Activated T-cell treated with anti-CD3 and anti-CD28 coated beads for 1 hour (primary cell): ENCODE data around the gene PTDSS2.
"Not testable (repeated sequence)": the region's sequence is repeated elsewhere in the genome, so short reads cannot be mapped to it uniquely, and the experiment has no call there.

Source experiments
- DNase-seq: peaks from one replicate; pipeline ENCODE4 v3.0.0-alpha.2; 2020; ENCODE audit warnings: low read depth

Gene PTDSS2

GRCh38 chr11:433111-433510 is 17.0 kb upstream of the PTDSS2 start:
- no peak for DNase-seq

- no peak for DNase-seq
Observed at GRCh38 chr11:433641-434040, 16.4 kb upstream of the PTDSS2 start.

GRCh38 chr11:434496-434895 is 15.6 kb upstream of the PTDSS2 start:
- DNase-seq: no peak

- not testable (repeated sequence) for DNase-seq
Observed at GRCh38 chr11:434999-435740, 14.9 kb upstream of the PTDSS2 start.

GRCh38 chr11:437228-437870 is 12.7 kb upstream of the PTDSS2 start:
- no peak for DNase-seq

DNA sequence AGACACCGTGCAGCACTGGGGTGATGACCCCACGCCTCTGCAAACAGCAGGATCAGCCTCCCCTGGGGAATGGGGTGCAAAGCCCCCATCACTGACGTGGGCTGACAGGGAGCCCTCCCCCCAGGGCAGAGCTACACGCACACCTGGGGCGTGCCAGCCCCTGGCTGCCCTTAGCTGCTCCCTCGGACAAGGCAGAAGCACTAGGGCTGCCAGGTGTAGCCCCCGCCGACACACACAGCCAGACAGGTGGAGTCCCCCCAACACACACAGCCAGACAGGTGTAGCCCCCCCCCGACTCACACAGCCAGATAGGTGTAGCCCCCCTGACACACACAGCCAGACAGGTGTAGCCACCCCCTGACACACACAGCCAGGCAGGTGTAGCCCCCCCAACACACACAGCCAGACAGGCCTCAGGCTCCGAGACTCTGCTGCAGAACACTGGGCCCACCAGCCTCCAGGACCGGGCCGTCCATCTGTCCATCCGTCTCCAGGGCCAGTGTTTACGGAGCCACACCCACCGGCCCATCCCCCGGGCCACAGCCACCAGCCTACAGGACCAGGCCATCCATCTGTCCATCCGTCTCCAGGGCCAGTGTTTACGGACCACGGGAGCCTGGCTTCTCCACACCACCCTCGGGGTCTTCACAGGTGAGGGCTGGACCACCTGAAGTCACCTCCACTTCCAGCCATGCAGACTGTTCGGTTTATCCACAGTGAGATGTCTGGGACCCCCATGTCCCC is 11.8 kb upstream of the PTDSS2 start:
- no peak for DNase-seq

DNA sequence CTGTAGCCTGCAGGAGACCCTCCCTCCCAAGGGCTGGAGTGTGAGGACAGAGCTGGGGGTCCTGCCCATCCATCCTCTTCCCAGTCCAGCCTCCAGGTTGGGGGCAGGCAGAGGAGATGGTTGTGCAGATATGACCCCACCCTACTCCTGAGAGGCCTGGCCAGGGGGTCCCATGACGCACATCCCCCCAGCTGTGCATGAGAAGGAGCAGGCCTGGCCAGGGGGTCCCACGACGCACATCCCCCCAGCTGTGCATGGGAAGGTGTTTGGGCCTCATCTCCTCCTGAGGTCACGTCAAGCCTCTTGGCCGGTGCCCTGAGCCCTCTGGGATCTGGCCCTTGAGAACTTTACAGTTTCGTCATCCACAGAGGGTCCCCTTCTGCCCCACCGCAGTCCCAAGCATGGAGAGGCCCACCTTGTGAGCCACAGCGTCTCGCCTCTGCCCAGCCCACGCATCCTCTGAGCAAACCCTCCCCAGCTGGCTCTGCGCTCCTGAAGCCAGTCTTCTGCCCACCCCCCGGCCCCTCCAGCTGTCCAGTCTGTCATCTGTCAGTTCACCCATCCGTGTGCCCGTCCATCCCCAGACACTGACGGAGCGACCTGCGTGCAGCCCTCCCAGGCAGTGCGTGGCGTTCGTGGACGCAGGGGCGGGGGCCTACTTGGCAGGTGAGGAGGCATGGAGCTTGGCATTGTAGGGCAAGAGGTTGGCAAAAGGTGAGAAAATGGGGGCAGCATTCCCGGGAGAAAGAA is 10.6 kb upstream of the PTDSS2 start:
- DNase-seq: no peak

DNA sequence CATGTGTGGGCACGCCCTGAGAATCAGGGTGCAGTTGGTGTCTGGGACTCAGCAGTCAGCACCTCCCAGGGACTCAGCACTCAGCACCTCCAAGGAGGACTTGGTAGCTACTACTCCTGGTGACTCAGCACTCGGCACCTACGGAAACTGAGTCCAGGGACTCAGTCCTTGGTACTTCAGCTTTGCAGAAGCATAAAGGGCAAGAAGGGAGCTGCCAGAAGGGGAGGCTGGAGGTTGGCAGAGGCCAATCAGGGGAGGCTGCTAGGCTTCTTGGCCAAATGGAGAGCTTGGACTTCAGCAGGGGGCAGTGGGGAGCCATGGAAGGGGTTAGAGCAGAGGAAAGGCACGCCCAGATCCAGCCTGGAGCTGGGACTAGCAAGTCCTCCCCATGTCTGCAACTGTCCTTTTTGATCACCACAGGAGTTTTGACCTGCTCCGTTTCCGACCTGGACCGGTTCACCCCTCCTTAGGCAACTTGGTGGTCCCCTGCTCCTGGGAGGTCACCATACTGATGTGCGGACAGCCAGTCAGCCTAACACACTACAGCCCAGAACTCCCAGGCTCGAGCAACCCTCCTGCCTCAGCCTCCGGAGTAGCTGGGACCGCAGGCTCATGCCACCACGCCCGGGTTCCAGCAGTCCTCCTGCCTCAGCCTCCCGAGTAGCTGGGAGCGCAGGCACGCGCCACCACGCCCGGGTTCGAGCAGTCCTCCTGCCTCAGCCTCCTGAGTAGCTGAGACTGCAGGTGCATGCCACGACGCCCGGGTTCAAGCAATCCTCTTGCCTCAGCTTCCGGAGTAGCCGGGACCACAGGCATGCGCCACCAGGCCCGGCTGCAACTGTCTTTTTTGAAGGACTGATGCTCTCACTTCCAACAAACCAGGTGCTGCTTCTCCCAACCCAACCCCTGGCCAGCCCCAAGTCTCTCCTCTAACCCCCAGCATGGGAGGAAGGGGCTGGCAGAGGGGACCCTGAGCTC is 9.7 kb upstream of the PTDSS2 start:
- DNase-seq: no peak

DNA sequence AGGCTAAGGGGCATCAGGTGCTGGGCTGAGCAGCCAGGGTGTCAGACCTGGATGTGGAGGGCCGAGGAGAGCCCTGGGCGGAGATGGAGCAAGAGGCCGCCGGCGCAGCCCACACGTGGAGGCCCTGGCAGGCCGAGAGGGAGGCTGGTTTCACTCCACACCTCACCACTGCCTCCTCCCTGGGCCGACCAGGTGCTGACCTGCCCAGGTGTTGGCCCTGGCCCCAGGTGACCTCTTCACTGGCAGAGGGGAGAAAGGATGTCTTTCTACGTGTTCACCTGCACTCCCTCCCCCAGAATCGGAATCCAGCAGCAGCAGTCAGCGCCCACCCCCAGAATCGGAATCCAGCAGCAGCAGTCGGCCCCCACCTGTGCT is 9.0 kb upstream of the PTDSS2 start:
- DNase-seq: no peak

GRCh38 chr11:441418-442274 is 8.4 kb upstream of the PTDSS2 start, which contains the start of gene ANO9:
Gene ANO9 (minus strand): TSS chr11:442011. CDS start chr11:441926, 85 bp downstream.
- peak; percentile 46 for DNase-seq

GRCh38 chr11:442611-443081 is 7.4 kb upstream of the PTDSS2 start:
- DNase-seq: no peak

GRCh38 chr11:443542-444199 is 6.4 kb upstream of the PTDSS2 start:
- no peak for DNase-seq

- DNase-seq: no peak
Observed at GRCh38 chr11:444396-445144, 5.5 kb upstream of the PTDSS2 start.

- DNase-seq: no peak
Observed at GRCh38 chr11:445765-446588, 4.1 kb upstream of the PTDSS2 start.

- DNase-seq: no peak
Observed at GRCh38 chr11:446891-447290, 3.2 kb upstream of the PTDSS2 start.

GRCh38 chr11:447923-448731 is 2.0 kb upstream of the PTDSS2 start:
- DNase-seq: peak; percentile 98
